Measurements from ENCODE around the gene GLB1L3. TPM values are rescaled to one million over a fixed set of nuclear protein-coding genes. Genes with fewer than 3 reads are reported as not detected.

The GLB1L3 gene
- total and polyA plus RNA-seq, 2 of the 4 experiments (the other 2 are of a cell fraction), result not detected

GRCh38 chr11:134292661-134293060 is 16.5 kb downstream of the GLB1L3 start:
- H3K79me1 ChIP-seq (ENCODE audit: low read depth in 1 of 2, low read length in 2 of 2), result no peaks in the 10 kb centered on the region
- H3K4me3 ChIP-seq (ENCODE audit: insufficient read depth, low read depth, low read length), result no peak overlapping the region
- no peak overlapping the region for H2BK120ac ChIP-seq (ENCODE audit: low read depth, low read length)
- H3K14ac ChIP-seq (replicated peaks; ENCODE audit: low read depth, low read length), result no peak overlapping the region
- no peak overlapping the region for H4K91ac ChIP-seq (ENCODE audit: insufficient read depth, low read depth, low read length)
- no peak overlapping the region for H2BK15ac ChIP-seq (ENCODE audit: low read depth, low read length)
- CTCF ChIA-PET, result no interaction called here
- no peak overlapping the region for H3K9ac ChIP-seq (ENCODE audit: low read depth, low read length)
- TF ChIP-seq MXI1 (IDR thresholded peaks at IDR 0.05; ENCODE audit: borderline replicate concordance, low read depth, low read length) (no peak), BHLHE40 (IDR thresholded peaks at IDR 0.05; ENCODE audit: low read depth, low read length) (no peak), NFE2L2 (IDR thresholded peaks at IDR 0.05; ENCODE audit: low read depth, low read length) (no peak), RAD21 (IDR thresholded peaks at IDR 0.05; ENCODE audit: low read length) (no peak), MAZ (IDR thresholded peaks at IDR 0.05; ENCODE audit: borderline replicate concordance, low read depth, low read length) (no peak), CHD1 (IDR thresholded peaks at IDR 0.05; ENCODE audit: low read depth, low read length) (no peak), POLR2A (IDR thresholded peaks at IDR 0.05; ENCODE audit: low read depth, low read length) (no peak), SMC3 (IDR thresholded peaks at IDR 0.05; ENCODE audit: low read depth, low read length) (no peak), CEBPB (IDR thresholded peaks at IDR 0.05; ENCODE audit: low read depth, low read length) (no peak), CTCF (conservative IDR thresholded peaks at IDR 0.05; ENCODE audit: low read depth, low read length) (no peak), FOS (IDR thresholded peaks at IDR 0.05; ENCODE audit: low read depth, low read length) (no peak), RCOR1 (IDR thresholded peaks at IDR 0.05; ENCODE audit: insufficient replicate concordance, low read length) (no peak), MAFK (IDR thresholded peaks at IDR 0.05; ENCODE audit: low read depth, low read length) (no peak), RFX5 (IDR thresholded peaks at IDR 0.05; ENCODE audit: low read depth, low read length) (no peak)
- TF ChIP-seq, protein P1, sequence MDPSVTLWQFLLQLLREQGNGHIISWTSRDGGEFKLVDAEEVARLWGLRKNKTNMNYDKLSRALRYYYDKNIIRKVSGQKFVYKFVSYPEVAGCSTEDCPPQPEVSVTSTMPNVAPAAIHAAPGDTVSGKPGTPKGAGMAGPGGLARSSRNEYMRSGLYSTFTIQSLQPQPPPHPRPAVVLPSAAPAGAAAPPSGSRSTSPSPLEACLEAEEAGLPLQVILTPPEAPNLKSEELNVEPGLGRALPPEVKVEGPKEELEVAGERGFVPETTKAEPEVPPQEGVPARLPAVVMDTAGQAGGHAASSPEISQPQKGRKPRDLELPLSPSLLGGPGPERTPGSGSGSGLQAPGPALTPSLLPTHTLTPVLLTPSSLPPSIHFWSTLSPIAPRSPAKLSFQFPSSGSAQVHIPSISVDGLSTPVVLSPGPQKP (IDR thresholded peaks at IDR 0.05; ENCODE audit: borderline replicate concordance, low read depth, low read length), result no peak
- TF ChIP-seq, protein P2, sequence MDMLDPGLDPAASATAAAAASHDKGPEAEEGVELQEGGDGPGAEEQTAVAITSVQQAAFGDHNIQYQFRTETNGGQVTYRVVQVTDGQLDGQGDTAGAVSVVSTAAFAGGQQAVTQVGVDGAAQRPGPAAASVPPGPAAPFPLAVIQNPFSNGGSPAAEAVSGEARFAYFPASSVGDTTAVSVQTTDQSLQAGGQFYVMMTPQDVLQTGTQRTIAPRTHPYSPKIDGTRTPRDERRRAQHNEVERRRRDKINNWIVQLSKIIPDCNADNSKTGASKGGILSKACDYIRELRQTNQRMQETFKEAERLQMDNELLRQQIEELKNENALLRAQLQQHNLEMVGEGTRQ (IDR thresholded peaks at IDR 0.05; ENCODE audit: low read depth, low read length), result no peak
- BruUV-seq (replicated peaks), result no TSS peak
- POLR2A ChIA-PET (ENCODE audit: unreplicated experiment), result no interaction called here
- DNase-seq (no peak), ATAC-seq (ENCODE audit: low read depth) (no peak)
- no peaks in the 10 kb centered on the region for H3K36me3 ChIP-seq (ENCODE audit: control insufficient read depth, insufficient read depth, low read length)
- H3K27me3 ChIP-seq (ENCODE audit: control insufficient read depth, insufficient read depth, low read length), result no peaks in the 10 kb centered on the region
- no peak overlapping the region for H2AK5ac ChIP-seq (ENCODE audit: low read depth, low read length)
- no peak overlapping the region for H3K27ac ChIP-seq (ENCODE audit: insufficient read depth, low read length)
- dilution Hi-C loops (cut with HindIII; ENCODE audit: low sequenced_read_pairs, unreplicated experiment) (no loop called here), intact Hi-C loops (cut with micrococcal nuclease) (no loop called here), in situ Hi-C loops (cut with MboI; ENCODE audit: low sequenced_read_pairs) (no loop called here)
- H4K5ac ChIP-seq (ENCODE audit: low read depth, low read length), result no peak overlapping the region
- H4K8ac ChIP-seq (ENCODE audit: low read depth in 2 of 2, low read length in 2 of 2), result no peak overlapping the region
- no peak overlapping the region for H2AFZ ChIP-seq (replicated peaks; ENCODE audit: low read length, poor library complexity)
- no peaks in the 10 kb centered on the region; the same call in 1 of the 2 replicates for H3K9me3 ChIP-seq (ENCODE audit: control insufficient read depth, insufficient read depth, low read length)
- H3K56ac ChIP-seq (ENCODE audit: extremely low read depth, insufficient read depth, low read length), result no peak overlapping the region
- H3K4ac ChIP-seq (ENCODE audit: low read depth, low read length), result no peak overlapping the region
- no peak overlapping the region for H2BK20ac ChIP-seq (ENCODE audit: low read depth, low read length)
- no peak overlapping the region for H2AK9ac ChIP-seq (replicated peaks; ENCODE audit: low read depth, low read length, poor library complexity)
- H4K20me1 ChIP-seq (ENCODE audit: insufficient read depth, low read length), result no peaks in the 10 kb centered on the region
- no peaks in the 10 kb centered on the region for H3K9me1 ChIP-seq (ENCODE audit: insufficient read depth, low read length)
- H3K23ac ChIP-seq (ENCODE audit: low read depth, low read length), result no peak overlapping the region
- WGBS, 2 experiments (ENCODE audit: extremely low coverage in 2 of 2, insufficient read length in 1 of 2), result 54% methylated on average over 7 of the region's 15 CpGs; no CpG with 5 or more reads in 1 of the 2 experiments
- H3K18ac ChIP-seq (ENCODE audit: low read depth, low read length), result no peak overlapping the region
- H3K4me1 ChIP-seq (ENCODE audit: control insufficient read depth, insufficient read depth, low read length), result no peaks in the 10 kb centered on the region
- no peak overlapping the region for H2BK5ac ChIP-seq (ENCODE audit: low read depth, low read length, poor library complexity, severe bottlenecking)
- H3K4me2 ChIP-seq (ENCODE audit: low read depth, low read length), result no peak overlapping the region

Measured in IMR-90 (cell line).